ENCODE data around the gene RESF1.

Gene RESF1

DNA sequence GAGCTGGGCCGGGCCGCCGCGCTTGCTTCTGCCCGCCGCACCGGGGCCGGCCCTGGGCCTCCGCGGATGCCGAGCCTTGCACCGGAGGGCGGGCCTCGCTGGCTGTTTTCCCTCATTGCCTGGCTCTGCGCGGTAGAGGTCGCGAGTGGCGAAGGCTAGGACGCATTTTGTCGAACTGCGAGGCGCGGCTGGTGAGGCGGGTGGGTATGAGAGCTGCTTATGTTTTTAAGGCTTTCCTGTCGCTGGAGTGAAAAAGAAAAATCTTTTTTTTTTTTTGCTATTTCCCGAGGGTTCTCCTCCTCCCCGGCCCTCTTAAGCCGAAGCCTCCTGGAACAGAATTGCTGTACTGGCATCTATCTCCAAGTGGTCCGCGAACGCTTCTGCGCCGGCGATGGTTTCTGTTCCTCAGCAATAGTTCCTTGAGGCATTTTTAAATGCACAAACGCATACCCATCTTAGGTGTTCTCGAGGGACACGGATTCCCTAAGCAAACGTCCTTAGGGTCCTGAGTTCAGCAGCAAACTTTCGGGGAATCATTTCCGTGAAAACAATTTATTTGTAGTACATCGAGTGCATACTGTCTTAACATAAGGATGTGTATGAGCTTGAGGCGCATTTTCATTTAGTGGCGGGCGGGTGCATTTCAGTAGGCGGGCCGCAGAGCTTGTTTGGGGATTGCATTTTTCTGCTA, 631 bp downstream of the RESF1 start:
- DNase-seq: no peak

DNA sequence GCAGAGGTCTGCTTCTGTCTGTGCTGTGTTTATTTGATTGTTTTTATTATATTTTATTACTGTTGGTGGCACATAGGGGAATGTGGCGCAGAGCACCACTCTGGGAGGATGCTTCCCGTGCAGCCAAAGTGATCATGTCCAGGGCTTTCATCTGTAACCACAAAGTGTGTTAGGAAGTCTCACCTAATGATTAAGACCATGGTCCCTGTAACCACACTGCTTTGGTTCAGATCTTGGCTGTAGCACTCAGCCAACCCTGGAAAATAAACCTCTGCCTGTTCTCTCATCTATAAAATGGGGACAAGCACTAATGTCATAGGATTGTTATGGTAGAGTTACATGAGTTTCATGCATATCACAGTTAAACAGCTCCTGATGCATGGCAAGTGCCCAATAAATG, 1.9 kb downstream of the RESF1 start:
- no peak for DNase-seq

DNA sequence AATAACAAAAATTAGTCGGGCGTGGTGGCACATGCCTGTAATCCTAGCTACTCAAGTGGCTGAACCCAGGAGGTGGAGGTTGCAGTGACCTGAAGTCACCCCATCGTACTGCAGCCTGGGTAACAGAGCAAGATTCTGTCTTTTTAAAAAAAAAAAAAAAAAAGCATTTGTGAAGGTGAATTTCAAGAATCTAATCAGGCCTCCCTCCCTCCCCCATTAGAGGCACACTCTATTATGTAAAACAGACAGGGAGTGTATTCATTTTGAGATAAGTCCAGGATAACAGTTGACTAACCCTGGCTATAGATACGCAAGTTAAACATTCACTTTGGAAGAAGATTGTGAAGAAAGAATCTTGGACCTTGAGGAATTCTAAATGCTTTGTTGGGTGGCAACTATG, 2.9 kb downstream of the RESF1 start:
- DNase-seq: no peak

DNA sequence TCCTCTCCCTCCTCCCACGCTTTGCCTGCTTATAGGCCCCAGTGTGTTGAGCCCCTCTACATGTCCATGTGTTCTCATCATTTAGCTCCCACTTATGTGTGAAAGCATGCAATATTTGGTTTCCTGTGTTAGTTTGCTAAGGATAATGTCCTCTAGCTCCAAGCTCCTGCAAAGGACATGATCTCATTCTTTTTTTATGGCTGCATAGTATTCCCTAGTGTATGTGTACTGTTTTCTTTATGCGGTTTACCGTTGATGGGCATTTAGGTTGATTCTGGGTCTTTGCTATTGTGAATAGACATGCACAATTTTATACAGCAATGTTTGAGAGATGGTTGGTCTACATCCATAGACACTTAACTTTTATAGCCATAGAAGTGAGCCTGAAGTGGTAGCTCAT, 5.1 kb downstream of the RESF1 start:
- no peak for DNase-seq

DNA sequence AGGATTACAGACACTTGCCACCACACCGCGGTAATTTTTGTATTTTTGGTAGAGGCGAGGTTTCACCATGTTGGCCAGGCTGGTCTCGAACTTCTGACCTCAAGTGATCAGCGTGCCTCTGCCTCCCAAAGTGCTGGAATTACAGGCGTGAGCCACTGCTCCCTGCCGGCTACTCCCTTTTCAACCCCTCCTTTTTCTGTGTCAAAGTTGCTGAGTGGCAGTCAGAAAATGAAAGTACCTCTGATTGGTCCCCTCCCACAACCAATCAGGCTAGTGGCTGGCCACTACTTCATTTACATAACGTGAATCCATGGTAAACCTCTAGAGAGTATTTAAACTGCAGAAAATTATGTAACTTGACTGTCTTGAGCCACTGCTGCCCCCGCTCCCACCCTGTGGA, 5.9 kb downstream of the RESF1 start:
- DNase-seq: no peak

DNA sequence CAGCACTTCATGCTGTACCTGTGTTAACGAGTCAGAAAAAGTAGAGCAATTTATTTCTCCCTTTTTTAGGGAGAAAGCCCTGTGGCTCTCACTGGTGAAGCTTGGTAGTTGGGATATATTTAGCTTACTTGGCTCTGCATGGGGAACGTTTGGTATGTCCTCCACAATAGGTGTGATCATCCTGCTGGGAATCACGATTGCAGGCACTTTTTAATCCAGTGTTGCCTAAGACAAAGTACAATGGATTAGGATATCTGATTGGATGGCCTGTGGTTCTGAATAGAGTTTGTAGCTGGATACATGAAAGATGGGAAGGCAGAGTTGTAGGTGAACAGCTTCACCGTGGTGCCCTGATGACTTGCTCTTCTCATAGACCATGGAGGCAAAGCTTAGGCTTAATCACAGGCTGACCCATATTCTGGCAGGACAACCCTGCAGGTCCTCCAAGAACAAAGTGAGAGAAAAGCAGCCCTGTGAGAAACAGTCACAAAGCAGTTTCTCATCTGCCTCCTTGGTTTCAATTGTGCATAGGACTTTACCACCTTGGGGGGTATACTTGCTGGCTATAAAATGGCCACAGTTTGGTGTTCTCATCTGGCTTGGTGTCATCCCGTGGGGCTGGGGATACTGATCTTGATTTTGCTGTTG, 7.5 kb downstream of the RESF1 start:
- DNase-seq: no peak

DNA sequence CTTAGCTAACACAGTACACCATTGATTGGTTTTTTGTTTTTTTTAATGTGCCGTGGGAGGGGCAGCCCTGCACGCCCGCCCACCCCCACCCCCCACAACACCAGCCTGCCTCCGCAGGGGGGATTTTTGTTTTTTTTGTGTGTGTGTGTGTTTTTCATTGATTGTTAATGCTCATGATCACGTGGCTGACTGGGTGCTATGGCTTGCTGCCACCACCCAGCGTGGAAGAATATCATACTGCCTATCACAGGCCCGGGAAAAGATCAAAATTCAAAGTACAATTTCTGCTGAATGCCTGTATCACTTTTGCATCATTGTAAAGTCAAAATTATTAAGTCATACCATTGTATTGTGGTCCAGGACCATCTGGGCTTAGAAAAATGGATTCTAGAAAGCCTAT, 8.3 kb downstream of the RESF1 start:
- no peak for DNase-seq

DNA sequence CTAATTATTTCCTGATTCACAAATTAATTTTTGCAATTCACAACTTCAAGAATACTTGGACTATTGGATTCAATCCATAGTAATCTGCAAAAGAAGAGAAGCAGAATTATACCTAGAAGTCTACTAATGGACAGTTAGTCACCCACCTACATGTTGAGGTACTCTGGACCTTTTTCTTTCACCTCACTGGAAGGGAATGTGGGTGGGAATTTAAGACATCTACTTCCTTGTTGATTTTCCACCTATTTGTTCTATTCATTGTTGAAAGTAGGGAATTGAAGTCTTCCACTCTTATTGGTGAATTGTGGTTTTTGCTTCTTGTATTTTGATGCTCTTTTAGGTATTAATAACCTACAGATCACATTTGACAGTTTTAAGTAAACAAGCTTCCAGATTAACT, 11.0 kb downstream of the RESF1 start:
- DNase-seq: no peak

DNA sequence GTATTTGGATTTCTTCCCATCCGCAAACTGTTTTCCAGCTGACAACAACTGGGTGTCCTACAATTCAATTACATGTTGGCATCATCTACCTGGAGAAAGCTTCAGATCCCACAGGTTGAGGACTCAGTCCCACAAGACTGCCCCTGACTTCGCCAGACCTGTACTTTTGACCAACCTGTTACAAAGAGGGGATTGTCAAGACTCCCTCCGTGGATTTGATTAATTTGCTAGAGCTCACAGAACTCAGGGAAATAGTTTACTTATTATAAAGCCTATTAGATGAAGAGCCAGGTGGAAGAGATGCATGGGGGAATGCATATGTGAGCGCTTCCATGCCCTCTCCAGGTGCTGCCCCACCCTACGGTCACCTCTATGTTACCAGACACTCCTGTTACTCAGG, 14.6 kb downstream of the RESF1 start:
- DNase-seq: no peak

DNA sequence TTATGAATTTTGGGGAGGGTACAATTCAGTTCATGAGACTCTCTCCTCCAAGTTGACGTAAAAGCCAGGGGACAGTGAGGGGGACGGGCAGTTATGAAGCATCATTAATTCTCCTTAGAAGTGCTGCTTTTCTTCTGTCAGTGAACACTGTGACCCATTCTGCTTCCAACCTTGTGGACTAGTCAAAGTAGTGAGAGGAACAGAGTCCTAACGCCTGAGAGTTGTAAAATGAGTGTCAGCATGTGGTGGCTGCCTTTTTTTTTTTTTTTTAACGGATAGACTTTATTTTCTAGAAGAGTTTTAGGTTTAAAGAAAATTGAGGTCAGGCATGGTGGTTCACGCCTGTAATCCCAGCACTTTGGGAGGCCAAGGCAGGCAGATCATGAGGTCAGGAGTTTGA, 15.5 kb downstream of the RESF1 start:
- DNase-seq: no peak

DNA sequence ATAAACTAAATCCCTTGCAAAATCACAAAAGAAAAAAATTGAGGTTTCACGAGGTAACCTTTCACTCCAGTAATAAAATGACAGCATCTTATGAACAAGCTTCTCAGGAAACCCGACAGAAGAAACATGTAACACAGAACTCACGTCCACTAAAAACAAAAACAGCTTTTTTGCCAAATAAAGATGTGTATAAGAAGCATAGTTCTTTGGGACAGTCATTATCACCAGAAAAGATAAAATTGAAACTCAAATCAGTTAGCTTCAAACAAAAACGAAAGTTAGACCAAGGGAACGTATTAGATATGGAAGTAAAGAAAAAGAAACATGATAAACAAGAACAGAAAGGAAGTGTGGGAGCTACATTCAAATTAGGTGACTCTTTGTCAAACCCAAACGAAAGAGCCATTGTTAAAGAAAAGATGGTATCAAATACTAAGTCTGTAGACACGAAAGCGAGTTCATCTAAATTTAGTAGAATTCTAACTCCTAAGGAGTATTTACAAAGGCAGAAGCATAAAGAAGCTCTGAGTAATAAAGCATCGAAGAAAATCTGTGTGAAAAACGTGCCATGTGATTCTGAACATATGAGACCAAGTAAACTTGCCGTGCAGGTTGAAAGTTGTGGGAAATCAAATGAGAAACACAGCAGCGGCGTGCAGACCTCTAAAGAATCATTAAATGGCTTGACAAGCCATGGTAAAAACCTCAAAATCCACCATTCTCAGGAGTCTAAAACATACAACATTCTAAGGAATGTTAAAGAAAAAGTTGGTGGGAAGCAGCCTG, 25.8 kb downstream of the RESF1 start:
- no peak for DNase-seq

DNA sequence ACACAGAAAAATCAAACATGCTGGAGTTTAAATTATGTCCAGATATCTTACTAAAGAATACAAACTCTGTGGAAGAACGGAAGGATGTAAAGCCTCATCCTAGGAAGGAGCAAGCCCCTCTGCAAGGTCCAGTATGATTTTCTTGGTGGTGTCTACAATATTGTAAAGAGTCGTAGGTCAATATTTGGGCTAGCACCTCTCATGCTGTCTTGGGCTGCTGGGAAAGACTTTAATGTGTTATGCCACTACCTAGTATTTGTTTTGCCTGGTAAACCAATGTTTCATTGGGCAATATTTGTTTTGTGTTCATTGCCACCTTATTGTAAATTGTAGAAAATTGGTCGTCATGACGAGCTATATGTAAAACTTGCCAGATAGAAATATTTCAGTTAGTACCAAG, 26.6 kb downstream of the RESF1 start:
- DNase-seq: no peak

DNA sequence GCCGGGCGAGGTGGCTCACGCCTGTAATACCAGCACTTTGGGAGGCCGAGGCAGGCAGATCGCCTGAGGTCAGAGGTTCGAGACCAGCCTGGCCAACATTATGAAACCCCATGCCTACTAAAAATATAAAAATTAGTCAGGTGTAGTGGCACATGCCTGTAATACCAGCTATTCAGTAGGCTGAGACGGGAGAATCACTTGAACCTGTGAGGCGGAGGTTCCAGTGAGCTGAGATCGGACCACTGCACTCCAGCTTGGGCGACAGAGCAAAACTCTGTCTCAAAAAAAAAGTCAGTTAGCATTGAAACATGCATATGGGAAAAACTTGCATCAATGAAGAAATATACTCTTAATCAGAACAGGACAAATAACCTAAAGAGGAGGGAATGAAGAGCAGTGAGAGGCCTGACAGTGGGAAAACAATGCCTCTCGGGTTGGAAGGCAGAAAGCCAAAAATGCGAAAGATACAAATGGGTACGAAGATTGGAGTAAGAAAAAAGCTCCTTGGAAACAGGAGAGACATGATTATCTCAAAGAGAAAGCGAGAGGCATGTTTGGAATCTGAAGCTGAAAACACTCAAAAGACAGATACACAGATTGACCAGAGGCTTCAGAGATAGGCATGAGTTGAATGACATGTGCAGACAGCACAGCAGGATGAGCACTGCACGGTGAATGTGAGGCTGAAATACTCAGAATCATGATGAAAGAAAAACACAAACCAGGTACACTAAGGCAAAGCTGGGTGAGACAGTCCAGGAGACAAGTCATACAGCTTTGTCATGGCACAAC, 30.6 kb downstream of the RESF1 start:
- DNase-seq: no peak

DNA sequence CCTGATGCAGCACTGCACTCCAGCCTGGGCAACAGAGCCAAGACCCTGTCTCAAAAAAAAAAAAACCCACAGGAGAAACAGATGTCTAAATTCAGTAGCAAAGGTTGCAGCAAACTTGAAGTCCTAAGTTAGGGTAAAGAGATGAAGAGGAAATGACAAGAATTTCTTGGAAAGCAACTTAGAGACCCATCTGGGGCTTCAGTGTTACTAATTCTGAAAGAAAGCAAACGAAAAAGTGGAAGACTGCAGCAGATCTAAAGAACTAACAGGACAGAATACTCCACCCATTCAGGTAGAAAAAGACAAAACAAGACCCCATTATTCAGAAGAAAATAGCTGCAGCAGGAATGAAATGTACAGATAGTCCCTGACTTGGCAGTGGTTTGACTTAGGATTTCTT, 31.9 kb downstream of the RESF1 start:
- no peak for DNase-seq

DNA sequence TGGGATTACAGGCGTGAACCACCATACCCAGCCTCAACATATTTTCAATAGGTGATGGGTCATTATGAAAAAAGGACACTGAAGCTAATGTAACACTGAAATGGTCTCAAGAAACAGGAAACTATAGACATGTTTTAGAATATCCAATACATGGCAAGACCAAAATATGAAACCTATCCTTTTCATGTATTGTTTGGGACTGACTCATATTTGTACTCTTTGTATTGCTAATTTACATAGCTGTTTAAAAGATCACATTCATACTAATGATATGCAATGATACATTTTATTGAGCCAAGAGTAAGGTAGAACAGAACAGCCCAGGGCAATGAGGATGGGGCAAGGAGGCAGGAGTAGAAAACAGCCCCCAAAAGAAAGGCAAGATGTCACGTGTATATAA, 32.6 kb downstream of the RESF1 start:
- DNase-seq: no peak

DNA sequence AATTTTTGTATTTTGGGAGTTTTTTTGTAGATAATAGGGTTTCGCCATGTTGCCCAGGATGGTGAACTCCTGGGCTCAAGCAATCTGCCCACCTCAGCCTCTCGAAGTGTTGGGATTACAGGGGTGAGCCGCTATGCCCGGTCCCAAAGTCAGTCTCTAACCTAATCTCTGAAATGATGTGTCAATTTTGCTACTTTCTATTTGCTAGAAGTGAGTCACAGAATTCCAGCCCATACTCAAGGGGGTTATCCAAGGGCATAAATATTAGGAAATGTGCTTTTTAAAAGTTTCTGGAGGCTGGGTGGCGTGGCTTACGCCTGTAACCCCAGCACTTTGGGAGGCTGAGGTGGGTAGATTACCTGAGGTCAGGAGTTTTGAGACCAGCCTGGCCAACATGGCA, 40.5 kb downstream of the RESF1 start:
- DNase-seq: no peak

DNA sequence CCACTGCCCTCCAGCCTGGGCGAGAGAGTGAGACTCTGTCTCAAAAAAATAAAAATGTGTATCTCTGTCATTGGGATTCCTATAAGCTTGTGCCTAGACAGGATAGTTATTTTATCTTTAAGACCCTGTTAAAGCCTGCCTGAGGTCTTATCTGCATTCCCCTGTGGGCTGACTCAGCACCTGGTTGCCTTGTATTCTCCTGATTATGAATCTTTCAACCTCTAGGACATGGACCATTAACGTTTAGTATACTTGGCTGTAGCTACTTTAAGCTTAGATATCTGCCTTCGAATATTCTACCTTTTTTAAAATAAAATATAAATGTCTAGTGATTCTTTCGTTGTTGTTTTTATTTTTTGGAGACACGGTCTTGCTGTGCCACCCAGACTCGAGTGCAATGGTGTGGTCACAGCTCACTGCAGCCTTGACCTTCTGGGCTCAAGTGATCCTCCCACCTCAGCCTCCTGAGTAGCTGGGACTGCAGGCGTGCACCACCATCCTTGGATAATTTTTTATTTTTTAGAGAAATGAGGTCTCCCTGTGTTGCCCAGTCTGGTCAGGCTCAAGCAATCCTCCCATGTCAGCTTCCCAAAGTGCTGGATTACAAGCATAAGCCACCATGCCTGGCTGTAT, 41.3 kb downstream of the RESF1 start:
- no peak for DNase-seq

DNA sequence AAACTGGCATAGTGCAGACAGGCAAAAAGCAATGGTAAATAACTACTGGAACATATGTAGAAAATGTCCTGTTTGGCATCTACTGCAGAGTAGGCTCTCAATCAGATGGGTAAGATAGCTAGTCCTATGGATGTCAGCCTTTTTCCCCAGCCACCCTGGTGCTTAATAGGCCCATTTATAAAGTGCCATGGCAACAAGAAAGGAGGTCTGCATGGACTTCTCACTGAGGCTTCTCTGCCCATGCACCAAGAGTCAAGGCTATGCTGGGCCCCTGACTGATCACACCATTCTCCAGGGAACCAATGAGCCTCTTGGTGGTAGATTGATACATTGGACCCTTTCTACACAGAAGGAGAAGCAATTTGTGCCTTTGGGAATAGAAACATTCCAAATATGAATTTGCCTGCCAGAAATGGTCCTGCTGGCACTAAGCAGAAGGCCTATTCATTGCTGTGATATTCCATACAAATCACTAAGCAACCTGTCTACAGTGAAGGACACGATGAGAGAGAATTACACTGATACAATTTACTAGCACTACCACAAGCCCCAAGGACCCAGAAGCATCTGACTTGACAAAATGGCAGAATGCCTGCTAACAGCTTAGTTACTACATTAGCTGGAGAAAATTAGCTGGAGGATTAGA, 43.8 kb downstream of the RESF1 start:
- DNase-seq: no peak

DNA sequence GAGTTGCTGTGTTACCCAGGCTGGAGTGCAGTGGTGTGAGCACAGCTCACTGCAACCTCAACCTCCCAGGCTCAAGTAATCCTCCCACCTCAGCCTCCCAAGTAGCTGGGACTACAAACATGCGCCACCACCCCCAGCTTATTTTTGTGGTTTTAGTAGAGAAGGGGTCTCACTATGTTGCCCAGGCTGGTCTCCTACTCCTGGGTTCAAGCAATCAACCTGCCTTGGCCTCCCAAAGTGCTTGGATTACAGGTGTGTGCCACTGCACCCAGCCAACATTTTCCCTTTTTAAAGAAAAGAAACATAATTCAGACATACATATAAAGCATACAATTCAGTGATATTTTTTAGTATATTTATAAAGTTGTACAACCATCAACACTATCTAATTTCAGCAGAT, 44.4 kb downstream of the RESF1 start:
- DNase-seq: no peak

DNA sequence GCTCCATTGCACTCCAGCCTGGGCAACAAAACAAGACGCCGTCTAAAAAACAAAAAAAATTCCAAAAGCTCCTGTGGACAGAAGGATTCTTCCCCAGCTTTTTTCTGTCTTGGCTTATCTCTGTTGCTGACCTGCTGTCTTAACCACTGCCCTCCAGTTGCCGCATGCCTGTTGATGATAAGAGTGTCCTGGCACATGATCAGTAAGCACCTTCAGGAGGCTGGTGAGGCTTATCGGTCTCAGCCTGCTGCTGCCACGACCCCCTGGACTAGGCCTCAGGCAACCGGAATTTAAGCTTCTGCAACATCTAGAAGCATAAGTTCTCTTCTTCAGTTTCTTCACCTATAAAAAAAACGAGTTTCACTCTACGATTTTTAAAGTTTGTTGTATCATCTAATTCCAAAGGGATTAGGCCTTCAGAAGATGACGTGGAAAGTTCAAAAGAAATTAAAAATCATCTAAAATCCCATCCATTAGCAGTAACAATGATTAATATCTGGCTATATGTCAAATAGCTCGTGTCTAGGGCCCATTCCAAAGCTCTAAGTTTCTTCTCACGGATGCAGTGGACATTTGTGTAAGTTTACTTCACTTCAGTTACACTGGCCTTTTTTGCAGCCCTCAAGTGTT, 46.4 kb downstream of the RESF1 start:
- no peak for DNase-seq

Measured in activated T-cell treated with anti-CD3 and anti-CD28 coated beads, Interleukin-2, amount 50 U/mL, for 1 hour (primary cell).